Ovary (tissue), 9 donors: ENCODE measurements around the gene ZC3H7A. TPM values are rescaled to one million over a fixed set of nuclear protein-coding genes. Genes with fewer than 3 reads are reported as not detected.
A peak's percentile ranks its signal among the peaks of the same experiment; 100 is the strongest.

ENCODE experiments used
- DNase-seq, 5 donors: peaks; one replicate each; pipeline ENCODE4 v3.0.0-alpha.2; 2019 to 2020
- H3K27ac ChIP-seq, 2 donors: fragments of 200-600 bp; one replicate each; pipeline versions ENCODE4 v1.5.1 to v1.8.0; 2019 to 2022
- H3K27me3 ChIP-seq: fragments of 200-600 bp; one replicate; pipeline ENCODE4 v1.8.0; 2022
- H3K36me3 ChIP-seq: fragments of 200-600 bp; sonication (generic); one replicate; pipeline ENCODE4 v1.5.1; 2019
- H3K4me1 ChIP-seq: one replicate; pipeline ENCODE4 v1.8.1; 2013; ENCODE audit warnings: mild to moderate bottlenecking, moderate library complexity; ENCODE audit not compliant: insufficient read depth
- H3K4me3 ChIP-seq: fragments of 200-600 bp; sonication (generic); one replicate; pipeline ENCODE4 v1.5.1; 2017
- H3K9me3 ChIP-seq, 2 donors: fragments of 200-600 bp in 1 of 2; sonication (generic) in 1 of 2; one replicate each; pipeline versions ENCODE4 v1.5.1 to v1.8.1; 2013 to 2019; ENCODE audit warnings: mild to moderate bottlenecking in 1 of 2, moderate library complexity in 1 of 2
- CTCF ChIP-seq, 3 donors: fragments of 450-650 bp in 2 of 3; fragments of 200-600 bp in 1 of 3; IDR thresholded peaks; one replicate each; pipeline versions ENCODE4 v1.5.1 to v1.8.0; 2016 to 2022; ENCODE audit warnings: antibody characterized with exemption in 3 of 3, mild to moderate bottlenecking in 1 of 3
- EP300 ChIP-seq: sonication (generic); formaldehyde crosslinking; IDR thresholded peaks from one replicate; pipeline ENCODE4 v1.6.1; 2017; ENCODE audit warnings: antibody characterized with exemption
- POLR2A ChIP-seq: fragments of 450-650 bp; IDR thresholded peaks from one replicate; pipeline ENCODE4 v1.6.1; 2017; ENCODE audit warnings: antibody characterized with exemption, mild to moderate bottlenecking, moderate library complexity
- WGBS, 3 donors: extraction: QIAGEN DNeasy Blood & Tissue Kit in 1 of 3; methylation state at CpG; one replicate each; pipeline versions ENCODE4 v1.1.5 to v1.1.7; 2013 to 2017; 5-methylcytosine and 5-hydroxymethylcytosine counted together
- intact Hi-C, 4 donors: fragments of 100-400 bp; cut with DNase I; formaldehyde crosslinking; loops; one replicate each; pipeline versions ENCODE4 v1.11.0 to v1.15.1; 2022 to 2023
- polyA plus RNA-seq, 2 donors: library from polyadenylated mRNA; stranded (reverse); fragments of 200-250 nt in 1 of 2; fragments of 350-450 nt in 1 of 2; fragmentation: Illumina TruSeq in 1 of 2; extraction: RNeasy Lipid Tissue Mini Kit (QIAGEN cat#74804) in 1 of 2; gene quantifications; one replicate each; pipeline ENCODE4 v1.2.3, GENCODE V29; 2013 to 2014
- total RNA-seq, 7 donors: library from RNA; depleted of rRNA in 2 of 7; stranded (reverse); fragments of >200 nt in 2 of 7; fragmentation: NEBNext Ultra II Directional in 3 of 7; extraction: Animal tissue kit (Norgen Biotek cat#: 25700) in 3 of 7; gene quantifications; one replicate each; pipeline versions ENCODE4 v1.1.0 to v1.2.4, GENCODE V29; 2016 to 2023
- donor health status: DM: no; HTN: no; CAD: no; lungs with moderate emphysema.
- donor health status: DM: no; HTN: no; CAD: no.
- donor health status: Bipolar disorder and iron deficiency.
- donor health status: DM: yes; HTN: yes; CAD: no.
- donor health status: DM: no; HTN: no; CAD: no.
- donor health status: DM: yes; HTN: yes; CAD: no.

ZC3H7A gene
- total and polyA plus RNA-seq, 9 donors: 34.9 to 60.9 (median 50.7) TPM

GRCh38 chr16:11794996-11795886, 1.8 kb downstream of the ZC3H7A start:
- DNase-seq: no peak
- H3K4me3 ChIP-seq: peak overlapping the region; percentile 84
- no peaks in the 10 kb centered on the region for H3K27me3 ChIP-seq
- H3K27ac ChIP-seq: no peak overlapping the region
- 81 to 83% (median 82%) methylated on average over 20 of the region's 20 CpGs for WGBS, 3 donors
- no peaks in the 10 kb centered on the region for H3K36me3 ChIP-seq
- TF ChIP-seq POLR2A (no peak), CTCF (IDR thresholded peaks at IDR 0.05) (no peak)
- H3K4me1 ChIP-seq: peaks cover 11% of the 10 kb centered on the region
- H3K9me3 ChIP-seq: no peaks in the 10 kb centered on the region
- intact Hi-C loops: loop anchor here in 1 of 4 donors (10.0 kb wide), 1 partner anchor 50 kb away; the partner anchor contains the start of gene TXNDC11

DNA sequence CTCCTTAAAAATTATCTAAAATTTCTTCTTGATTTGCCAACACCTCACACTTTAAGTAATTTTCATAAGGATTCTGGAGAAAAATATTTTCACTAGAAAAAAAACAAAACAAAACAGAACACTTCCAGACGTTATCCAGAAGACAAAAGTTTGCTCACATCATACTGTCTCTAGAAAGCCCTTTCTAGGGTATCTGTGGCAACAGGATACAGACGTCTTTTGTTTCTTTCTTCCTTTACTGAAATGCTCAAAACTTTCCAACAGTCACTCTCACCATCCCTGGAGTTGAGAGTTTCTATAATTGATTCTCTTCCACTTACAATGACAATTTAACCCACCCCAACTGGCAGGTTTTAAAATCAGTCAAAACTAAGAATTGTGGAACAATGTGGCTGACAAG, 2.6 kb downstream of the ZC3H7A start:
- H3K4me1 ChIP-seq: peaks cover 11% of the 10 kb centered on the region
- WGBS, 3 donors: 13% methylated on average over 2 of the region's 2 CpGs
- TF ChIP-seq EP300: no peak
- no peak for TF ChIP-seq POLR2A
- TF ChIP-seq CTCF (IDR thresholded peaks at IDR 0.05): no peak
- intact Hi-C loops: loop anchor here in 1 of 4 donors (10.0 kb wide), 1 partner anchor 50 kb away; the partner anchor contains the start of gene TXNDC11
- DNase-seq: no peak
- H3K4me3 ChIP-seq: no peak overlapping the region
- no peaks in the 10 kb centered on the region for H3K36me3 ChIP-seq
- no peaks in the 10 kb centered on the region for H3K27me3 ChIP-seq
- H3K9me3 ChIP-seq: no peaks in the 10 kb centered on the region
- no peak overlapping the region for H3K27ac ChIP-seq

GRCh38 chr16:11793840-11794239, 3.2 kb downstream of the ZC3H7A start:
- no peak for TF ChIP-seq EP300
- no peak for TF ChIP-seq CTCF (IDR thresholded peaks at IDR 0.05)
- TF ChIP-seq POLR2A: no peak
- peak in 1 of 5 donors; percentile 5 for DNase-seq
- intact Hi-C loops: loop anchor here in 1 of 4 donors (10.0 kb wide), 1 partner anchor 49 kb away; the partner anchor contains the start of gene TXNDC11
- Histone ChIP-seq H3K27me3 (no peaks in the 10 kb centered on the region), H3K36me3 (no peaks in the 10 kb centered on the region), H3K27ac (no peak overlapping the region), H3K4me1 (peaks cover 11% of the 10 kb centered on the region), H3K9me3 (no peaks in the 10 kb centered on the region), H3K4me3 (no peak overlapping the region)
- 67 to 79% (median 70%) methylated on average over 7 of the region's 7 CpGs for WGBS, 3 donors

DNA sequence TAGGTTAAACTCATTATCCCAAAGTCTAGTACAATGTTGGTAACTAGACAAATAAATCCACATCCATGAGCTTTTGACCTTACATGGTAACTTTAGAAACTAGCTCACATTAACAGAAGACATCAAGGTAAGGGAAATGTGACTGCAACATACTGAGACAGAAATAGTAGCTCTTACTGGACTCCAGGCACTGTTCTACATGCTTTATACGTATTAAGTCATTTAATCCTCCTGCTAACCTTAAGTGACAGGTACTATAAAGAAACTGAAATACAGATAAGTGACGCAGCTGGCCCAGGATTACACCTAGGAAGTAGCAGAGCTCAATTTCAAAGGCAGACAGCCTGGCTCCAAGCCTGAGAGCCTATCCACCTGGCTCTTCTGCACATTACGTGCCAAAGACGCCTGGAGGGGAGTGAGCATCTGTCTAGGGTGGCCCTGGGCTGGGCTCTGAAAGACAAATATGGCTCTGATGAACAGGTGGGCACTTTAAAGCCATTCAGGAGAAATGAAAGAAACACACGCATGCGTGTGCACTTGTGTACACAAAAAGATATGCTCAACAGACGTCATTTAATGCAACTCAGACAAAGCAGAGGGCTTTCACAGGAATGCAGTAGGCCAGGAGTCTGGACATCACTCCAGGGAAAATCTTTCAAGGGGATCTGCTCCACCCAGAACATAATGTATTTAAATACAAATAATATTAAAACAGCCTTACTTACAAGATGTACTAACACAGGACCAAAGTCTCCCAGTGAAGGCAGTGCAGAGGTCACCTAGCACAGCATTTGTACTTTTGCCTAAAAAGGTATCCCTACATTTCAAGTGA, 4.4 kb downstream of the ZC3H7A start:
- DNase-seq: peak in 1 of 5 donors; percentile 13
- no peak for TF ChIP-seq EP300
- no peaks in the 10 kb centered on the region for H3K9me3 ChIP-seq
- 67 to 72% (median 69%) methylated on average over 7 of the region's 7 CpGs for WGBS, 3 donors
- H3K36me3 ChIP-seq: no peaks in the 10 kb centered on the region
- H3K27ac ChIP-seq: no peak overlapping the region
- no peak overlapping the region for H3K4me3 ChIP-seq
- intact Hi-C loops: loop anchor here in 1 of 4 donors (10.0 kb wide), 1 partner anchor 48 kb away; the partner anchor contains the start of gene TXNDC11
- peaks cover 4% of the 10 kb centered on the region for H3K4me1 ChIP-seq
- H3K27me3 ChIP-seq: no peaks in the 10 kb centered on the region
